Measurements from ENCODE around the gene SRSF4. TPM values are rescaled to one million over a fixed set of nuclear protein-coding genes. Genes with fewer than 3 reads are reported as not detected.

Gene SRSF4
- total and polyA plus RNA-seq, 2 of the 8 experiments (the other 6 are each of a cell fraction or from before 2014, with no cell fraction given) = 34.9 to 86.5 TPM

DNA sequence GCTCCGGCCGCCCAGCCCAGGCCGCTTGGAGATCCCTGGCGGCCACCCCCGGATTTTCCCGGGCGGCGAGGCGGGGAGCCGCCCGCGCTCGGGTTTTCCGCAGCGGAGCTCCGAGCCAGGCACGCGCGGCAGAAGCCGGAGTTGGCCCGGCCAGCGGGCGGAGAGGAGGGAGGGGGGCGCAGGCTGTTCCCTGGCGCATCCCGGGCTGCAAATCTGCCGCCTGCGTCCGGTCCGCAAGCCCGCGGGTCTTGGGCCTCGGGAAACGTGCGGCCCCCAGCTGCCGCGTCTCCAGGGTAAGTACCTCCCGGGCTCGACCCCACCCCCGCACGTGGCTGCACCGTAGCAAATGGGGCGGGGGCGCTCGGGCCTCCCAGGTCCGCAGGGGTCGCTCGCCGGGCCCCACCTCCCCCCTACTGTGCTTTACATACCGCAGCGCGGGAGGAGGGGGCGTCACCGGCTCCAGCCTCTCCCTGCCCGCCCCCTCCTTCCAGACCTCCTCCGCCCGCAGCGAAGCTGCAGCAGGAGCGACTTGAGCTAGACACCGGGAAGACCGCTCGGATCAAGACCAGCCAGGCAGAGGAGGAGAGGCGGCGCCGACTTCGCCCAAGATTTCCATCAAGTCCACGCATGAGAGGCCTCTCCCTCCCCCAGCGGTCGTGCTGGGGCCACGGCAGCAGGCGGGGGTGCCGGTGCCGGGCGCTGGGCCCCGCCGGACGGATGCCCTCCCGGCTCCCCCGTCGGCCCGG lies 59.6 kb downstream of the SRSF4 start:
- ChIA-PET POLR2A (ENCODE audit: partially characterized antibody) (interaction anchor here (0.6 to 6.9 kb wide), 19 partner anchors 10 to 452 kb away, joined by 3 to 77 read pairs (median 5); partner anchors contain the start of genes EPB41 and SRSF4), CTCF (ENCODE audit: partially characterized antibody) (interaction anchor here (0.6 to 3.3 kb wide), 16 partner anchors 9 to 502 kb away, joined by 3 to 18 read pairs (median 6); no protein-coding TSS in a partner anchor)
- Histone ChIP-seq H3K4me2 (ENCODE audit: insufficient read depth in 1 of 2, low read depth in 2 of 2, low read length in 2 of 2) (peak overlapping the region; percentile 91 to 95), H3K36me3 (ENCODE audit: control insufficient read depth in 2 of 4, insufficient read depth in 4 of 4, low read length in 3 of 4) (peaks cover 0 to 2% (median 0%) of the 10 kb centered on the region in 4 experiments; a peak in 3 of 8 replicates), H2BK5ac (ENCODE audit: low read depth, low read length) (0 out of 2 replicates have a peak overlapping the region, but pooled peaks have one; percentile 55), H3K9me3 (ENCODE audit: insufficient read depth in 2 of 2, low read depth in 1 of 2, low read length in 1 of 2) (no peaks in the 10 kb centered on the region), H3K23ac (ENCODE audit: insufficient read length) (no peak overlapping the region), H4K20me1 (replicated peaks in 1 of 2; ENCODE audit: control insufficient read depth in 1 of 2, insufficient read depth in 2 of 2, low read length in 2 of 2) (peaks cover 0 to 4% of the 10 kb centered on the region in 2 experiments), H3K4me1 (replicated peaks in 1 of 4; ENCODE audit: control insufficient read depth in 3 of 4, insufficient read depth in 4 of 4, low read length in 3 of 4) (peaks cover 0 to 19% (median 9%) of the 10 kb centered on the region in 4 experiments; a peak in 6 of 7 replicates), H3K23me2 (ENCODE audit: low read depth, low read length) (peaks cover 30% of the 10 kb centered on the region; the same call in 1 of the 2 replicates), H2BK120ac (replicated peaks; ENCODE audit: low read depth, low read length) (no peak overlapping the region), H3K79me1 (ENCODE audit: low read depth, low read length) (no peaks in the 10 kb centered on the region), H2AFZ (ENCODE audit: low read length) (no peak overlapping the region), H3K27ac (ENCODE audit: low read depth, low read length) (no peak overlapping the region), H2BK12ac (ENCODE audit: low read depth, low read length) (peak overlapping the region; percentile 50; the same call in 1 of the 2 replicates), H4K91ac (replicated peaks; ENCODE audit: insufficient read length, low read length) (peak overlapping the region; percentile 54), H2BK15ac (ENCODE audit: low read length) (no peak overlapping the region), H2AK5ac (ENCODE audit: low read depth, low read length) (no peak overlapping the region), H3K79me2 (ENCODE audit: control insufficient read depth in 1 of 2, insufficient read depth in 2 of 2, low read length in 2 of 2) (no peaks in the 10 kb centered on the region; a peak in 1 of 4 replicates), H4K5ac (ENCODE audit: insufficient read length, low read depth, low read length) (no peak overlapping the region), H3K18ac (ENCODE audit: extremely low read depth, low read length) (peak overlapping the region; percentile 78), H3K56ac (replicated peaks; ENCODE audit: insufficient read length, low read depth, low read length) (peak overlapping the region; percentile 75), H2BK20ac (ENCODE audit: low read length) (no peak overlapping the region), H3K4ac (replicated peaks; ENCODE audit: insufficient read length, low read depth, low read length) (no peak overlapping the region), H3K14ac (ENCODE audit: insufficient read length) (no peak overlapping the region), H3K4me3 (ENCODE audit: extremely low read depth in 1 of 4, insufficient read depth in 2 of 4, low read depth in 3 of 4, low read length in 4 of 4) (peak overlapping the region; percentile 51 to 91 (median 60)), H3K27me3 (replicated peaks in 1 of 4; ENCODE audit: control insufficient read depth in 3 of 4, extremely low read depth in 1 of 4, insufficient read depth in 3 of 4, low read length in 3 of 4) (peaks cover 0 to 42% (median 25%) of the 10 kb centered on the region in 4 experiments; a peak in 6 of 7 replicates), H4K8ac (ENCODE audit: extremely low read depth, insufficient read depth, low read length) (peak overlapping the region; percentile 93), H3K9ac (replicated peaks in 1 of 4; ENCODE audit: extremely low read depth in 1 of 4, low read depth in 3 of 4, low read length in 3 of 4) (peak overlapping the region in 2 of 4 experiments; percentile 25 to 72; a peak in 6 of 7 replicates)
- FAIRE-seq (no peak), DNase-seq (ENCODE audit: low read depth in 1 of 2, low spot score in 2 of 2) (peak; percentile 70 to 85)
- WGBS, 2 experiments (ENCODE audit: extremely low coverage in 1 of 2, insufficient coverage in 1 of 2, insufficient read length in 1 of 2, insufficient replicate concordance in 2 of 2, low coverage in 1 of 2, low lambda C conversion rate in 2 of 2, missing lambda C conversion rate in 1 of 2) = 1% methylated on average over 28 of the region's 81 CpGs; no CpG with 5 or more reads in 1 of the 2 experiments
- TF ChIP-seq RBBP5 (IDR thresholded peaks at IDR 0.05; ENCODE audit: borderline replicate concordance, low read depth, low read length) = peak; percentile 33; the same call in 1 of the 2 replicates
- peak; percentile 61 for TF ChIP-seq ASH2L (IDR thresholded peaks at IDR 0.05; ENCODE audit: low read length)
- TF ChIP-seq EGR1 (IDR thresholded peaks at IDR 0.05; ENCODE audit: borderline replicate concordance, low read depth, low read length) = peak; percentile 50; the same call in 1 of the 2 replicates
- TF ChIP-seq EZH2 (IDR thresholded peaks at IDR 0.05; ENCODE audit: low read depth, low read length, severe bottlenecking) = no peak
- TF ChIP-seq KDM4A (IDR thresholded peaks at IDR 0.05; ENCODE audit: low read depth, low read length, severe bottlenecking) = peak; percentile 41
- TF ChIP-seq KDM1A (IDR thresholded peaks at IDR 0.05; ENCODE audit: borderline replicate concordance, low read length) = peak; percentile 88; the same call in 1 of the 2 replicates
- TF ChIP-seq TBP (IDR thresholded peaks at IDR 0.05; ENCODE audit: low read depth, low read length) = peak; percentile 15; the same call in 1 of the 2 replicates
- TF ChIP-seq EP300 (IDR thresholded peaks at IDR 0.05; ENCODE audit: borderline replicate concordance in 1 of 2, low read depth in 2 of 2, low read length in 2 of 2) = peak in 1 of 2 experiments; percentile 76; a peak in 1 of 3 replicates
- TF ChIP-seq, protein P1, sequence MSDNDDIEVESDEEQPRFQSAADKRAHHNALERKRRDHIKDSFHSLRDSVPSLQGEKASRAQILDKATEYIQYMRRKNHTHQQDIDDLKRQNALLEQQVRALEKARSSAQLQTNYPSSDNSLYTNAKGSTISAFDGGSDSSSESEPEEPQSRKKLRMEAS (IDR thresholded peaks at IDR 0.05) = peak; percentile 85
- no peak for TF ChIP-seq TCF12 (IDR thresholded peaks at IDR 0.05; ENCODE audit: low read depth, low read length)

All from H1 (cell line).